GM19397 (cell line): Measurements from ENCODE around the gene SORL1.

Experiments
- ATAC-seq: cut with Tn5 transposase; IDR thresholded peaks from one replicate; pipeline ENCODE4 v1.9.1; 2021; ENCODE audit warnings: mild to moderate bottlenecking, moderate library complexity; ENCODE audit not compliant: unreplicated experiment

The SORL1 gene

DNA sequence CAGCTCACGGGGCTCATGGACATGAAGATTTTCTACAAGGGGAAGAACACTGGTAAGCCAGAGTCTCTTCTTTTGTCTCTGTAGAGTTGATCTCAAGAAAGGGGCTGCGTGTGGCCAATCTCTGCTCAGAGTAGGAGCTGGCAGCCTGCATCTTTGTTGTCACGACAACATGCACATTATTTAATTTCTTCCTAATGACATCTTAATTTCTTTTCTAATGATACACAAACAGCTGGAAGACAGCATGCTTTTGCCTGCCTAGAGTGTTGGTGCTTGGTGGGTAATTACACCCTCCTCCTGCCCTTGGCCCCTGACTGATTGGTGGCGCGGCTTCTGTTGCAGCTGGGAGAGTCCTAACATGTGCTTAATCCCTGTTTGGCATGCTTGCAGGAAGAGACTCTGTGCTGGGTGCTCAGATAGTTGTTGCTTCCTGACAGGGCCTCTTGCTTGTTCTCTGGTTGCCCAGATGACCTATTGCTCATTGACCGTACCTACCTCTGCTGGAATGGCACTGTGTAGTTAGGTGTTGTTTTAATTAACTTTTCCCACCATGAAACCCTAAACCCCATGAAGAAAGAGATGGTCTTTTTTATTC is 107.6 kb downstream of the SORL1 start:
- no peak for ATAC-seq

DNA sequence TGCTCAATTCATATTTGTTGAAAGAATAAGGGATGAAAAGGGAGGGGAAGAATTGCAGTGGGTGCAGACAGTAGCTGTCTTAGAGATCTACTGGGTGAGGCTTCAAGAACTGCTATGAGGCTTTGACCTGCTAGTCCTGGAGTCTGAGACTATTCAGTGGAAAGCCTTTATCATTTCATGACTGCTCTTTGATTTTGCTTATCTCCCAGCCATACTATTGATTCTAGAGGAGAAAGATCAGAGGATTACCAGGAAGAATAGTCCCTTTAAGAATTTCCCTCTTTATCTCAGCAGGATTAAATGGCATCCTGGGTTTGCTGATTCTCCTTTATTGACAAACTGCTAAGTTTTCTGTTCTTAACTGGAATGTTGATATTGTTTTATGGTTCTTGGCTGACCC is 108.1 kb downstream of the SORL1 start:
- no peak for ATAC-seq

DNA sequence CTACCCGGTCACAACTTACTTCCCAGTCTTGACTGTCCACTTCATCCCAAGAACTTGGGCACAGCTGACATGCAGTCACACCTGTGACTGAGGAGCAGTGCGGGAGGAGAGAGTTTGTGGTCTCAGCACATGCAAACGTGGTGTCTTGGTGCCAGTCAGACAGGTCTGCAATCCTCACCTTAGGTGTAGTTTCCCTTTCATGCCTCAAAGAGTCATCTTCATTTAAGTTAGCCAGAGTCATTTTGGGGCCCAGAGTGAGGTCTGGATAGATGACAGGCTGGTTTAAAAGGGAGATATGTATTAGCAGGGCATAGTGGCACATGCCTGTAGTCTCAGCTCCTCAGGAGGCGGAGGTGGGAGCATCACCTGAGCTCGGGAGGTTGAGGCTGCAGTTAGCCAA is 109.1 kb downstream of the SORL1 start:
- ATAC-seq = no peak

DNA sequence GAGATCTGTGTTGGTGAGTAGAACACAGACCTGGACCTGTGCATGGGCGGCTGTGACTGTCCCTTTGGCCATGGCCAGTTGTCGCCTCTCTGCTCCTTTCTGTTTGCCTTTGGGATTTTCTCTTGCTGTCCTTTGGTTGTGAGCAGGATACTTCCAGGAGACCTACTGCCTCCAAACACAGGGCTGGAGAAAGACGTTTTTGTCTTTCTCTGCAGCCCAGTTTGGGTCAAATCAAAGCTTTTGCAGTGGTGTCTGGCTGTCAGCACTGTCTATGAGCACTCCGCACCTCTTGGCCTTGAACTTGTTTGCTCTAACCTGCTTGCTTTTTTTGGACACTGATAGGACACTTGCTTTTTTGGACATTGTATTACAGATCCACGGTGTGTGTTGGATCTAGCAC is 109.6 kb downstream of the SORL1 start:
- ATAC-seq = no peak

DNA sequence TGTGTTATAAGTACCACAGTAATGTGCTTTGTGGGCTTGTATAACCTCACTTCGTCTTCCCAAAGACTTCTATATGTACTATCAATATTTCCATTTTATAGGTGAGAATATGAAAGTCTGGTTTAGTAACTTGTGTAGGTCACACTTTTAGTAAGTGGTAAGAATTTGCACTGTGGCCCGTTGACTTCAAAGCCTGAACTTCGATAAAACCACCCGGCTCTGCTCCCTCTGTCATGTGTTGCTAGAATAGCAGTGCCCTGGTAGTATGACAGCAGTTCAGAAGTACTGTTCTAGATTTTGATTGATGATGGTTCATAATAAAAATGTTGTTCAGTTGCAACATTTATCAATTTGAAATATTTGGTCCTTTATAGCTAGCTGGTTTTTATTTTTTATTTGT is 110.9 kb downstream of the SORL1 start:
- no peak for ATAC-seq

DNA sequence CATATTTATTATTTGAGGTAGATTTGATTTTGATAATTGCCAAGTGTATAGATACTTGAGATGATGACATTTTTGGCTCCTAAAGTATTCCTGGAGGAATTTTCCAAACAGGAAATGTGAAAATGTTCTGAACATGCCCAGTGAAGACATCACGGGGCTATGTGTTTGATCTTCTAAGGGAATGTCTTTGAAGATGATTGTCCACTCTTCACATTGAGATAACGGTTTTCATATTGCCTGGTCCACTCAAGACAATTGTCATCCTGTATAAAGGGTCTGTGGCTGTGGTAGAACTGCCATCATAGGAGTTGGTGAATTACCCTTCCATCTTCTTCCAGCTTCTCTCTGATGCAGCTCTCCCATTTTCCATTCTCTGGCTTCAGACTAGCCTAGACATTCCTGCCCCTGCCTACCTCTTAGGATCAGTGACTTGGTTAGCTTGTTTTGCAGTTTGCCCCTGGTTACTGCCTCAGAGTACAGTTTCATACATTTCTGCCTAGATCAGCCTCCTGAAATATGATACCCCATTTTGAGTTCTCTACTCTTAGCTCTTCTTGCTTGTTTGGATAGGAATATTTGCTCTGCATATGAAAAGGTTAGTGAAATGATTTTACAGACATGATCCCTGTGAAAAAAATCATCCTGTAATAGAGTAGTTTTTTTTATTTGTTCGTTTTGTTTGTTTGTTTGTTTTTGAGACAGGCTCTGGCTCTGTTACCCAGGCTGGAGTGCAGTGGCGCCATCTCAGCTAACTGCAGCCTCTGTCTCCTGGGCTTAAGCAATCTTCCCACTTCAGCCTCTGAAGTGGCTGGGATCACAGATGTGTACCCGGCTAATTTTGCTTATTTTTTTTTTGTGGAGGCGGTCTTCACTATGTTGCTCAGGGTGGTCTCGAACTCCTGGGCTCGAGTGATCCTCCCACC is 112.0 kb downstream of the SORL1 start:
- no peak for ATAC-seq

DNA sequence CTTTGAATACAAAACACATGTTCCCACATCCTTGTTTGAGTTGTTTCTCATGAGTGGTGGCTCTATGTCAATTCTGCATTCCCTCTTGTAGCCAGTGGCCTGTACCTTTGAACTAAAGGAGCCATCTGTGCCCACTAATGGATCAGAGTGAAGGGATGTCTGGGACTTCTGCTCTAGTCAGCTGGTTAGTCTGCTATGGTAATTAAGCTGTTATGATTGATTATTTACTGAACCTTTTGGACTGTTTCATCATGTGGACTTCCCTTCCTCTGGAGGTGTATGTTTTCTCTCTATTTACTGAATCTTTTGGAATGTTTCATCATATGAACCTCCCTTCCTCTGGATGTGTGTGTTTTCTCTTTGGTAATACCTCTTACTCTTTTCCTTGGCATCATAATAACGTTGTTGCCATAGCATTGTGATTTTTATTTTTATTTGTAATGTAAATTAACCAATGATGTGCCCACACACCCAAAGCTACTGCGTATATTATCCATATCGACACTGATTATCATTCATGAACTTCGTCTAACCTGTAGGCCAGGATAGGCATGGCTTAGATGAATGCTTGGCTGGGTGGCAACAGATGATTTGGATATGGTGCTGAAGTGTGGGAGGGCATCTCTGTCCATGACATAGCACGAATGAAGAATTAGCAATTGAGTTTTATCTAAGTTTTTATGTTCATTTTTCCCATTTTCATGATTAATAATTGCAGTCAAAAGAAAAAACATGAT is 113.0 kb downstream of the SORL1 start:
- ATAC-seq = no peak

DNA sequence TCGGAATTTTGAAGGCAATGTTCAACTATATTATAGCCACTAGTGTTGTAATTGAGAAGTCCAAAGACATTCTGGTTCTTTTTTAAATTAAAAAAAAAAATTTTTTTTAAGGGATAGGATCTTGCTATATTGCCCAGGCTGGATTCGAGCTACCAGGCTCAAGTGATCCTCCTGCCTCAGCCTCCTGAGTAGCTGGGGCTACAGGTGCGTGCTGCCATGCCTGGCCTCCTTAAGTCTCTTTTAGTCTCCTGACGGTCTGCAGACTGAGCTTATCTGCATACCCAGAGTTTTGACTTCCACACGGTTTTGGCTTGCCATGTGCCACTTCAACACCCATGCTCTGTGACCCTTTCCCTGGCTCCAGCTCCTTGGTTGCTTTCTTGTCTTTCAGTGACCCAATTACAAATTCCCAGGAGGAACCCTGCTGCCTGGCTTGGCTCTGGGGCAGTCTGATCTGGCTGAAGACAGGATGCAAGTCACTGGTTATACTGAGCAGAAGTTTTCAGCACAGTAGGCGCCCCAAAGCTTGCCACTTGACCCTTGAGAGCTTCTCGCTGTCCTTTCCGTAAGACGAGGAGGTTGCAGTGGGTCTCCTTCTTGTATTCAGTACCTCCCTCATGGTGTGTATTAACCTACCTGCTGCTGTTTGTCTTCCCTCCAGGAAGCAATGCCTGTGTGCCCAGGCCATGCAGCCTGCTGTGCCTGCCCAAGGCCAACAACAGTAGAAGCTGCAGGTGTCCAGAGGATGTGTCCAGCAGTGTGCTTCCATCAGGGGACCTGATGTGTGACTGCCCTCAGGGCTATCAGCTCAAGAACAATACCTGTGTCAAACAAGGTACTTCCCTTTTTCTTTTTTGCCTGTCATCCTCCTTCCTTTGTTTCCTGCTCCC is 114.4 kb downstream of the SORL1 start:
- no peak for ATAC-seq

DNA sequence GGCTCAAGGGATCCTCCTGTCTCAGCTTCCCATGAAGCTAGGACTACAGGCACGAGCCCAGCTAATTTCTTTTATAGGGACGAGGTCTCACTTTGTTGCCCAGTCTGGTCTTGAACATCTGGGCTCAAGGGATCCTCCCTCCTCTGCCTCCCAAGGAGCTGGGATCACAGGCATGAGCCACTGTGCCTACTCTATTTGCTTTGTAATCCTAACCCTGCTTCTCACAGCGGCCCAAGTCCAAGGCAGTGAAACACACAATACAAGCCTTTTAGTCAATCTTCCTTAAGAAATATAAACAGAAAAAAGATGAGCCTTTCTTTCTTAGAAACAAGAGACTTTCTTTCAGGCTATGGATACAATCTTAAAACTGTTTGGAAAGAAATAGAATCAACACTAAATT is 115.9 kb downstream of the SORL1 start:
- no peak for ATAC-seq

DNA sequence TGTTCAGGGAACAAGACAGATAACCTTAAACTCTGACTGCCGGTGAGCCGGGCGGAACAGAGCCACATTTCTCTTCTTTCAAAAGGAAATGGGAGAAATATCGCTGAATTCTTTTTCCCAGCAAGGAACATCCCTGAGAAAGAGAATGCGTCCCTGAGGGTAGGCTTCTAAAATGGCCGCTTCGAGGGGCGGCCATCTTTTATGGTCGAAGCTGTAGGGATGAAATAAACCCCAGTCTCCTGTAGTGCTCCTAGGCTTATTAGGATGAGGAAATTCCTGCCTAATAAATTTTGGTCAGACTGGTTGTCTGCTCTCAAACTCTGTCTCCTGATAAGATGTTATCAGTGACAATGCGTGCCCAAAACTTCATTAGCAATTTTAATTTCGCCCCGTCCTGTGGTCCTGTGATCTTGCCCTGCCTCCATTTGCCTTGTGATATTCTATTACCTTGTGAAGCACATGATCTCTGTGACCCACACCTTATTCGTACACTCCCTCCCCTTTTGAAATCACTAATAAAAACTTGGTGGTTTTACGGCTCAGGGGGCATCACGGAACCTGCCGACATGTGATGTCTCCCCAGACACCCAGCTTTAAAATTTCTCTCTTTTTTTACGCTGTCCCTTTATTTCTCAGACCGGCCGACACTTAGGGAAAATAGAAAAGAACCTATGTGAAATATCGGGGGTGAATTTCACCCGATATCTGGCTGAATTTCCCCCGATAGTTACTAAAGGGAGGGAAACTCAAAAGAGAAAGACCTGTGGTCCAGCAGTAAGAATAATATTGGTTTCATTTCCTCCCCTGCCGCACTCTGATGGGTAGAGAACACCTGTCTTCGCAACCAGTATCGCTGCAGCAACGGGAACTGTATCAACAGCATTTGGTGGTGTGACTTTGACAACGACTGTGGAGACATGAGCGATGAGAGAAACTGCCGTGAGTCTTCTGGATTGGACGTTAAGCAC is 117.5 kb downstream of the SORL1 start:
- peak; percentile 97 for ATAC-seq

DNA sequence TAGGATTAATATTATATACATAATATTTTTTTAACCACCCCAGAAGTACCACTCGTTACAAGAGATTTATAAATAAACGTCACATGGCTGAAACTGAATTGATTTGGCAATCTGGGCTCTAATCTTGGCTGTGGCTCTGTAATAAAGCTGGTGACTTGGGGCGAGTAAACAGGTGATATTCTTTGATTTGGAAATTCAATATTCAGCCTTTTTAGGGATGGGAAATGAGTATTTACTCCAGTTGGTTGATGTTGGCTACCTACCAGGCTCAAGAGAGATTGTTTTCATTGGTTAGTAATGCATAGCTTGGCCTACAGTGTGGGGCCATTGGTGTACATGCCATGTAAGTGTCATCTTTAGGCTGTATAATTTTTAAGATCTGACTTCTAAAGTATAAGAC is 118.3 kb downstream of the SORL1 start:
- no peak for ATAC-seq

DNA sequence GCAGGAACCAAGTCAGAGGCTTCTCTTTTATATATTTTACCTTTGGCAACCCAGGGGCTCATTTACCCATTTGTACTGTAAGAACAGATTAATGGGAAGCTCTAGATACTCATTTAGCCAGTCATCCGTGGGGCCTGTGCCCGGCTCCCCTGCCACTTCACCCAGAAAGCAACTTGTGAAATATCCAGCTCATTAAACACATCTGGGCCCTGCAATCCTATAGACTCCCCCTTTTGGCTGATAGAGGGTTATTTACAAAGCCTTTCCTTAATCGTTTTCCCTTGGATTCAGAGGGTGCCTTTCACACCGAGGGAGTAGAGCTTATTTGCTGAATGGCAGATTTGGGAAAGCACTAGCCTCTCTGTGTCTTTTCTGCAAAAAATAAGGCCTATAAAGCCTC is 119.4 kb downstream of the SORL1 start:
- ATAC-seq = no peak

DNA sequence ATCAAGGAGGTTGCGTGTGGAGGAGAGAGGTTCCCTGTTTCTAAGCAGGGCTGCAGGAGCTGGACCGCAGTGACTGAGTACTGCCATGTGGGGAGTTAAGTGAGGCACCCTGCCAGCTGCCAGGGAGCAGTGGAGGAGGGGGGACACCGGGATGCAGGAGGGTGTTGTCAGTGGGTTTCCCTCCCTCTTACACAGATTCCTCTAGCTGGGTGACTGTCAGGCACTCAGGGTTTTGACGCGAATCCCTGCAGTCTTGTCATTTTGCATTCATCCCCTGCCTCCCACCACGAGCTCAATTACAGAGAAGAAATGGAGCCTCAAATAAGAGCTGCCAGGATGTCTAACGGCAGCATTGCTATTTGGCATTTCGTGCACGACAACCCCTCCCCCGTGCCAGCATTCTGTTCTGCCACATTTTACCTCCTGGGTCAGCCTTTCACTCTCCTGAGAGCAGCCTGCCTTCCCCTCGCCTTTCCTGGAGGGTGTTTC is 120.5 kb downstream of the SORL1 start:
- no peak for ATAC-seq

DNA sequence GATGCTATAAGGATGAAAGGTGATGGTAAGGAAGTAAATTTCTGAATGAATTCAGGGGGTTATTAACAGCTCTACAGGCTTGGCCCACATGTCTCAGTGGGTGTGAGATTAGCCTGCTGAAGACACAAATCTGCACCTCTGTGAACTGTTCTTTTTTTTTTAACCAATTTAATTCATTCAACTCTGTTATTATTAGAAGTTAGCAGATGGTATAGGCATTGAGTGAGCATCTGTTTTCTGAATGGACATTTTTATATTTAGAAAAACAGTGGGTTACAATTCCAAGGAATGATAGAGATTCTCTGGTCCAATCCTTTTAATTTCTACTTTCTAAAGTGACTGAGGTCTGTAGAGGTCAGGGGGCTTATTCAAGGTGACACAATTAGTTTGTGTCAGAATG is 122.7 kb downstream of the SORL1 start:
- no peak for ATAC-seq

DNA sequence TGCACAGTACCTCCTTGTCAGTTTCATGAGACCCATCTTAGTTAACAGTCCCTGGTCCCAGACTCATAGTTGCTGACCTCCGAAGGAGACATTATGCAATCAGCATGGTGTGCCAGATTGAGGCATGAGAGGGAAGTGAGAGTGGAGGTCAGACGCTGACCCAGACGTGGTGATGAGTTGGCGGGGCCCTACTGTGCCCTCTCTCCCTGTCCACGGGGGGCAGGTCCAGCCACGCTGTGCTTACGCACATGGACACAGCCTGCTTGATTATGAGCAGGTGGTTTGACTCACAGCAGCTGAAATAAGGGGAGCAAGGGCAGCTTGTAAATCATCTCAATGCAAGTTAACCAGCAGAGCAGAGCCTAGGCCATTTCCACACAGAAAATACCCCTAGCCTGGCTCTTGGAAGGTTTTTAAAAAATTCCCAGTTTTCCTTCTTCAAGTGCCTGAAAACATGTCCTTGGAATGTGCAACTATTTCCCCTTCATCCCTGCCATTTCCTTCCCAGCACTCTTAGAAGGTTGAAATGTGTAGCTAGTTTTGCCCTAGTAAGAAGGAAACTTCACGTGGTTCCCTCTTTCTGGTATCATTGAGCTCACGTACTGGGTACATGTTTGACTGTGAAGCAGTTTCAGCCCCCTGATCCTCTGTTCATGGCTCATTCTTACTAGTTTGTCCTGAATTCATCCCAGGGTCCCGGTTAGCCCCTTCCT is 123.3 kb downstream of the SORL1 start:
- no peak for ATAC-seq

DNA sequence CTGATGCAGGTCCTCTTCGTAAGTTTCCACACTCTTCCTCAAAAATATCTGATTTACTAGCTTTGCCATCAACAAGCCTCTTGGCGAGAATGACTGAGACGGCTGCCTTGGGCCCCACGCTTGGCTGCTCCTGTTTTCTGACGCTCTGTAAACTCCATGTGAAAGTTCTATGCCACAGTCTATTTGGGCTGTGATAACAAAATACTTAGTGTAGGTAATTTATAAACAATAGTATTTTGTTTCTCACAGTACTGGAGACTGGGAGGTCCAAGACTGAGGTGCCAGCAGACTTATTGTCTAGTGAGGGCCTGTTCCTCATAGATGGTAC is 123.8 kb downstream of the SORL1 start:
- ATAC-seq = no peak

DNA sequence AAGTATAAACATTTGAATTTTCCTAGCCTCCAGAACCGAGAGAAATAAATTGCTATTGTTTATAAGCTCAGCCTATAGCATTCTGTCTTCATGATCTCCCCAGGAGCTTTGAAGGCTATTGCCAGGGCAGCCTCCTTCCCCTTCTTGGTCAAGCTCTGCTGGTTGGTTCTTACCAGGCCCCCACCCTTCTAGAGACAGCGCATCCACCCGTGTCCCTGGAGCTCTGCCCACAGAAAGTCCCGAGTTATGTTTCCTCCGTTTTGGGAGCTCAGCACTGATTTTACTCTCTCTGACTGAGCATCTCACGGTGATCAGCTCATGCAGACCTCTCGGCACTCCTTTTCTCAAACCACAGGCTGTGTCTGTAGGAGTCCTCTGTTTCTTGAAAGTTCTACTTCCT is 124.4 kb downstream of the SORL1 start:
- no peak for ATAC-seq

DNA sequence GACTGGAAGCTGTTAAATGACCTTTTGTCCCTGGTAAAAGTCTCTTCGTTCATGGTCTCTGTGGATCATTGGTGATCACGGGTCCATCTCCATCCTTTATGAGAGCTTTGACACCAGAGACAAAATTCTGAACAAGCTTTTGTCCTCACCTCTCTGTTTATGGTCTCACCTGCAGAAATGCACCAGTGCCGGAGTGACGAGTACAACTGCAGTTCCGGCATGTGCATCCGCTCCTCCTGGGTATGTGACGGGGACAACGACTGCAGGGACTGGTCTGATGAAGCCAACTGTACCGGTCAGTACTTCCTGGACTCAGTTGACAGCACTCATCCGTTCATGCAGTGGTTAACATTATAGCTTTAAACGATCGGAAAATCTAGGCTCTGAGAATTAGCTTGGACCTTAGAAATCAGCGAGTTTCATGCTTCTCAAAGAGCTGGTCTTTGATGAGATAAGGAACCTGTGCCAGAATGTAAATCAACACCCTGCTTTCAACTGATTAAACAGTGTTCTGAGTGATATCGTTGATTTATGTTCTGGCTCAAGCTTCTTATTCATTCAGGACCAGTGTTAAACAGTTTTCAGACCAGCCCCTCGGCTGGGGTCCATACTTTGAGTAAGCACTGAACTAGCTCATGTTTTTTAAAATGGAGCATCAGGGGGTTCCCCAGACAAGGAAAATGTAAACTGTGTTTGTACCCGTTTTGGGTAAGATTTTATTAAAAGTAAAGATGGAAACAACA is 125.2 kb downstream of the SORL1 start:
- no peak for ATAC-seq
